ENCODE data around the gene CBX6. TPM values are rescaled to one million over a fixed set of nuclear protein-coding genes. Genes with fewer than 3 reads are reported as not detected.

CBX6 gene
- total RNA-seq, 1 donor = 87.7 TPM

- TF ChIP-seq CTCF (IDR thresholded peaks at IDR 0.05; ENCODE audit: insufficient read depth, low read length) = no peak
- no peak for DNase-seq (ENCODE audit: low read depth)
- H3K4me3 ChIP-seq (ENCODE audit: low read depth, low read length) = no peak overlapping the region
Observed at GRCh38 chr22:38833061-38833460, 39.0 kb downstream of the CBX6 start.

GRCh38 chr22:38832005-38832978 is 39.7 kb downstream of the CBX6 start:
- no peak for DNase-seq (ENCODE audit: low read depth)

GRCh38 chr22:38831166-38831945 is 40.7 kb downstream of the CBX6 start:
- no peak overlapping the region for H3K4me3 ChIP-seq (ENCODE audit: low read depth, low read length)
- DNase-seq (ENCODE audit: low read depth) = peak; percentile 42
- no peak for TF ChIP-seq CTCF (IDR thresholded peaks at IDR 0.05; ENCODE audit: insufficient read depth, low read length)

More at GRCh38 chr22:38832005-38832978, 39.7 kb downstream of the CBX6 start:
- TF ChIP-seq CTCF (IDR thresholded peaks at IDR 0.05; ENCODE audit: insufficient read depth, low read length) = no peak
- H3K4me3 ChIP-seq (ENCODE audit: low read depth, low read length) = no peak overlapping the region

- no peak for DNase-seq (ENCODE audit: low read depth)
- H3K4me3 ChIP-seq (ENCODE audit: low read depth, low read length) = no peak overlapping the region
- TF ChIP-seq CTCF (IDR thresholded peaks at IDR 0.05; ENCODE audit: insufficient read depth, low read length) = no peak
Observed at GRCh38 chr22:38830845-38831108, 41.2 kb downstream of the CBX6 start.

GRCh38 chr22:38830026-38830844 is 41.8 kb downstream of the CBX6 start:
- TF ChIP-seq CTCF (IDR thresholded peaks at IDR 0.05; ENCODE audit: insufficient read depth, low read length) = no peak
- H3K4me3 ChIP-seq (ENCODE audit: low read depth, low read length) = no peak overlapping the region
- no peak for DNase-seq (ENCODE audit: low read depth)

GRCh38 chr22:38829485-38829884 is 42.5 kb downstream of the CBX6 start:
- DNase-seq (ENCODE audit: low read depth) = no peak

More at GRCh38 chr22:38829485-38829884, 42.5 kb downstream of the CBX6 start:
- no peak overlapping the region for H3K4me3 ChIP-seq (ENCODE audit: low read depth, low read length)
- no peak for TF ChIP-seq CTCF (IDR thresholded peaks at IDR 0.05; ENCODE audit: insufficient read depth, low read length)
